H1 (cell line): ENCODE results near the gene CAV1. TPM values are rescaled to one million over a fixed set of nuclear protein-coding genes. Genes with fewer than 3 reads are reported as not detected.

Source experiments
- CHD7 ChIP-seq: fragments of 300-600 bp; sonication (generic); IDR thresholded peaks from 2 replicates; pipeline ENCODE4 v1.7.1; 2012; ENCODE audit warnings: low read length, moderate library complexity, mild to moderate bottlenecking, inconsistent platforms; ENCODE audit not compliant: insufficient replicate concordance
- GTF2F1 ChIP-seq: IDR thresholded peaks from 2 replicates; pipeline ENCODE4 v1.6.1; 2012; ENCODE audit warnings: low read depth, low read length, improper control_type of control experiment, borderline replicate concordance
- JUND ChIP-seq: IDR thresholded peaks from 2 replicates; pipeline ENCODE4 v1.6.1; 2011; ENCODE audit warnings: mild to moderate bottlenecking, improper control_type of control experiment, low read length
- RFX5 ChIP-seq: IDR thresholded peaks from 2 replicates; pipeline ENCODE4 v1.6.1; 2011; ENCODE audit warnings: low read depth, low read length, improper control_type of control experiment, borderline replicate concordance
- polyA plus RNA-seq, 7 experiments: library from polyadenylated mRNA; depleted of rRNA in 3 of 7; stranded (reverse) in 5 of 7; unstranded in 2 of 7; fragments of >200 nt in 5 of 7; fragments of 200-250 nt in 2 of 7; gene quantifications; 1 replicate in 5 of 7; 2 replicates in 1 of 7; 4 replicates in 1 of 7; pipeline versions ENCODE4 v1.2.1 to v1.2.3, GENCODE V29; 2011 to 2013; ENCODE audit warnings: missing spikeins in 2 of 7, mixed read lengths in 2 of 7
- total RNA-seq: library from RNA; stranded (reverse); fragmentation: NEBNext Ultra II Directional; extraction: Animal tissue kit (Norgen Biotek cat#: 25700); gene quantifications from 2 replicates; pipeline ENCODE4 v1.2.1, GENCODE V29; 2021

Gene CAV1
- total and polyA plus RNA-seq, 2 of the 8 experiments (the other 6 are each of a cell fraction or from before 2014, with no cell fraction given) = 16.3 to 21.8 TPM

GRCh38 chr7:116546054-116546453, 21.2 kb downstream of the CAV1 start (continued):
- TF ChIP-seq JUND (no peak), RFX5 (no peak), GTF2F1 (no peak), CHD7 (no peak)
